Bone marrow (tissue), 2 donors: ENCODE measurements around the gene LRRC8C.
"Not testable (repeated sequence)": the region's sequence is repeated elsewhere in the genome, so short reads cannot be mapped to it uniquely, and the experiment has no call there.

ENCODE experiments used
- DNase-seq, 2 donors: peaks; one replicate each; lab custom pipeline; 2025; lab: John Stamatoyannopoulos, UW

The LRRC8C gene

DNA sequence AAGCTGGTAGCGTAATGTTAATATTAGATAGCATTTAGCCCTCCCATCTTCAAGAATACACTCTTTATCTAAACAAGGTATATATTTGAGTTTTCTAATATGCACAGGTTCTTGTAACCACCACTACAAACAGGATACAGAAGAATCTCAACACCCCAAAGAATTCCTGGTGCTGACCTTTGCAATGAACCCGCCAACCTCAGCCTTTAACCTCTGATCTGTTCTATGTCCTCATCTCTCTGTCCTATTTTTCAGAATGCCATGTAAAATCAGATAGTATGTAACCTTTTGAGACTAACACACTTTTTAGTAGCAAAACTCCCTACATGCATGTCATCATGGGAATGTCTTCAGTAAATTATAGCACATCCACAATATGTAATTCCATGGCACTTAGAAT lies 71.1 kb downstream of the LRRC8C start:
- DNase-seq: no peak

GRCh38 chr1:89704885-89705284 lies 72.0 kb downstream of the LRRC8C start:
- not testable (repeated sequence) for DNase-seq

GRCh38 chr1:89705901-89706699 lies 73.2 kb downstream of the LRRC8C start:
- DNase-seq: no peak

GRCh38 chr1:89706700-89707012 lies 73.7 kb downstream of the LRRC8C start:
- peak in 1 of 2 donors; percentile 57 for DNase-seq

- DNase-seq: no peak
Observed at GRCh38 chr1:89708751-89709375, 75.9 kb downstream of the LRRC8C start.

- DNase-seq: no peak
Observed at GRCh38 chr1:89710498-89711139, 77.7 kb downstream of the LRRC8C start.

DNA sequence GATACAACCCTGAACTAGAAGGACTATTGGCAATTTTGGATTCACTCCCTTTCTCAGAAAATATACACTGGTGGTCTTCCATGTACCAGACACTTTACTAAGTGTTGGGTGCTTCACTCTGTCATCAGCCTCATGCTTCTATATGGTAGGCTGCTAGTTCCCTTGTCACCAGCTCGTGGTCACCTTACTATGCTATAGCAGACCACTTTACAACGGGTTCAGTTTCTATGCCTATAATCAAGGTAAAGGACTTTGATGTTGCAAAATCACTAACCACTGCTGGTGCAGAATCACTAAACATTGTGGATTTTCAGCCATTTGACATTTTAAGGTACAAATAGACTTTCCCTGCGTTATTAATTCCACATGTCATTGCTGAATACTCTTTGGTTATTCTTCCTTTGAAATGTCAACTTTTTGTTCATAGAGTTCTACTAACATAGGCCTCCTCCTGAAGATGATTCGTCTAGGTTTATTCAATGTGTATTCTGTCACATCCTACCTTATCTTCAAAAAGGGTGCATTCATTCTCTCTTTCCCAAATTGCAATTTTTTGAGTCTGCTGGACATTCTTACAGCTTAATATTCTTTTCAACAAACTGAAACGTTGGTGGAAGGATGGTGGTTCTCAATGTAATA lies 78.3 kb downstream of the LRRC8C start:
- no peak for DNase-seq

- DNase-seq: no peak
Observed at GRCh38 chr1:89712420-89712819, 79.5 kb downstream of the LRRC8C start.

DNA sequence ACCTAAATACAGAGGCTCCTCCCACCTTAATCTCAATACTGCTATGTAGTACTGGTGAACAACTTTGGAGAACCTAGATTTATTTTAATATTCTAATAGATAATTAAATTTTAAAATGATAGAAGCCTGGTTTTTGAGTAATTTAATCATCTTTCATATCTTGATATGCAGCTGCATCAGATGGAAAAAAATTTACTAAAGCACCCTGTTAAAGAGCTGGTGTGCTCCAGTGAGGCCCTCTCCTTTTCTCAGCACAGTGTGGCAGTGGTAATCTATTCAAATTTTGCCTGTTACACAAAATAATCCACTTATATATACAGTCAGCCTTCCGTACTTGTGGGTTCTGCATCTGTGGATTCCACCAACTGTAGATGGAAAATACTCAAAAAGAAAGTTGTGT lies 82.8 kb downstream of the LRRC8C start:
- DNase-seq: no peak

GRCh38 chr1:89719502-89720306 lies 86.8 kb downstream of the LRRC8C start:
- DNase-seq: peak in 1 of 2 donors; percentile 90

DNA sequence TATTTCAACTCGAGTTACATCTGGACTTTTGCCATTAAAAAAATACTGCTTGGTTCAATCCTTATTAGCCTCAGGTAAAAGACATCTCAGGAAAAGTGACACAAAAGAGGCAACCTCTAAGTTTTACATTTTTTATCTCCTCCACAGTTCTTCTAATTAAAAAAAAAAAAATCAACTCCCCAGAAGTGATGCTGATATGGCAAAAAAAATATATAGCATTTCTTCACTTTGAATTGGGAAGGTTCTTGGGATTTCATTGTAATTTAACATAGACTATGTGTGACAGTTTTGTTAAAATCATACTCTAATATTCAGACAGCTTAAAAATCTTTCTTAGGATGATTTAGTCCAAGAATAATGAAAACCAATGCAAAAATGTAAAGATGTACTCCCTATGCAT lies 87.9 kb downstream of the LRRC8C start:
- no peak for DNase-seq

- DNase-seq: peak in 1 of 2 donors; percentile 82
Observed at GRCh38 chr1:89721351-89721750, 88.4 kb downstream of the LRRC8C start.

GRCh38 chr1:89723144-89723543 lies 90.2 kb downstream of the LRRC8C start:
- DNase-seq: no peak

GRCh38 chr1:89723863-89724262 lies 90.9 kb downstream of the LRRC8C start:
- DNase-seq: peak in 1 of 2 donors; percentile 45

- DNase-seq: peak; percentile 54 to 92
Observed at GRCh38 chr1:89724369-89725010, 91.6 kb downstream of the LRRC8C start.

- DNase-seq: peak in 1 of 2 donors; percentile 92
Observed at GRCh38 chr1:89725011-89725370, 92.1 kb downstream of the LRRC8C start.

DNA sequence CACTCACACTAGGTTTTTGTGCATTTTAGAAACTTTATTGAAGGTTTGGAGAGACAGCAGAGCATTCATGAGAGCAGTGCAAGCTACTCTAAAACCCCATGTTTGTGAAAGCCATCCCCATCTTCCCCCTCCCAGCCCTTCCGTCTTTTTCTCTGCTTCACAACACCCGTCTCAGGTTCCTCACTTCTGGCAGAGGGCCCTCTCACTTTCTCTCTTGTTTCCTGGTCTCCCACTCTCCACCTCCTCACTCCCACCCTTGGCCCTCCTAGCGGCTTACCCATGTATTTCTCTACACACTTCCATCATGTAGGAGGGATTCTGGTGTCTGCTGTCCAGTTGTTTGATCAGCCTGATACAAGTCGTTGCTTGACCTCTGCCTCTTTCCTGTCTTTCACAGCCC lies 92.7 kb downstream of the LRRC8C start:
- no peak for DNase-seq

DNA sequence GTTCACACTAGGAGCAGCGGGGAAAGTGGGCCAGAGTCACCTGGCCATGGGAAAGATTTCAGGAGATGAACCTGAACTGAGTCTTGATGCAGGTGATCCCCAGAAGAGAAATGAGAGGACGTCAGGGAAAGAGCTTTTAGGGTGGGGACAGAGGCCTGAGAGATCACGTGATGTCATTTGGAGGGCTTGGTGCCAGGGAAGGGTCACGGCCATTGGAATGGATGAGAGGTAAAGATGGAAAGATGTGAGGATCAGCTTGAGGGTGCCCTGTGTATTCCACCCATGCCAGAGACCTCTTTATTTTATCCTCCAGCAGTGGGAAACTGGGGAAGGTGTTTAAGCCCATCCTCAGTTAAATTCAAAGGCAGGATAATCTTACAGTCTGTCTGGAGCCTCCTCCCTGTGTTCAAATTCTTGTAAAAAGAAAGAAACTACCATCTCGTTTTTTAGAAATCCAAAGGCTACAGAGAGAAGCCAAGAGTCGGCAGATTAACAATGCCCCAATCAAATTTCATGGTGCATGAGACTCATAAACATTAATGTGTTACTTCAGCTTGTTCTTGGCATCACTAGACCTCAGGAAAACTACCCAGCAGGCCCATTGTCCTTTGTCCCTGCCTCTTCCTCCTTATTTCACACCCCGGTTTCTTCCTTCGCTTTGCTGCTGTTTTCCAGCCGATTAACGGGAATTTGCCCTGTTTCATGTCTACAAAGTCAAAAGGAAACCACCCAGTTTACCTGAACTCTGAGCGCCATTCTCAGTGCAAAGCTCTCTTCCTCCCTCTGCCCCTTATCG lies 94.8 kb downstream of the LRRC8C start:
- no peak for DNase-seq

DNA sequence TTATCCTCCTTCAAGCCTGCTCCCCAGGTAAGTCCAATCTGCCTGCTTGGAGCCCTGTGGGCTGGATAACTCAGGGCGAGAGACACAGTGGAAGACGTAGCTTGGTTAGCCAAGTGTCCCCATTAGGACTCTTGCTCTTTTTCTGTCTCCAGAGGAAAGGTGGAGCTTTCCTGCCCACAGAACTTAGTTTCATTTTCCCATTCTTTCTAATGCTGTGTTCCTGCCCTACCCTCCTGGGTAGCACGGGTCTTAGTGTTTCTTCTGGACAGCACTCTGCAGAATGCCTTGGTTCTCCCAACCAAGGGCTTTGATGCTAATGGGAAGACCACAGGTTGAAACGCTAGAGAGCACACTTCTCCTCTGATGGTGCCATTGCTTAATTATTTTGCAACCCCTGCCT lies 95.5 kb downstream of the LRRC8C start:
- DNase-seq: no peak

- DNase-seq: no peak
Observed at GRCh38 chr1:89732206-89732605, 99.3 kb downstream of the LRRC8C start.
